SK-N-SH (cell line): ENCODE measurements around the gene SSB. TPM values are rescaled to one million over a fixed set of nuclear protein-coding genes. Genes with fewer than 3 reads are reported as not detected.

Experiments used
- CTCF ChIA-PET: fragments of 300-600, 350-600 bp; formaldehyde crosslinking; extraction: SDS; loops from one replicate; lab custom pipeline; 2021; lab: Yijun Ruan, JAX
- POLR2A ChIA-PET: fragments of 350-600 bp; sonication (Branson Sonifier 250); formaldehyde crosslinking; extraction: SDS; loops from one replicate; lab custom pipeline; 2020; ENCODE audit warnings: antibody characterized with exemption, inconsistent platforms; lab: Yijun Ruan, JAX
- DNase-seq: peaks from one replicate; pipeline ENCODE4 v3.0.0; 2012
- H2AFZ ChIP-seq: fragments of 200-600 bp; sonication (generic); 2 replicates; pipeline ENCODE4 v1.8.1; 2016; ENCODE audit warnings: antibody characterized with exemption, mild to moderate bottlenecking, low read depth
- H3F3A ChIP-seq: fragments of 200-600 bp; sonication (generic); replicated peaks from 2 replicates; pipeline ENCODE3; 2016; ENCODE audit warnings: antibody characterized with exemption, mild to moderate bottlenecking; ENCODE audit not compliant: insufficient read depth
- H3K27ac ChIP-seq, 2 experiments: fragments of 200-500 bp in 1 of 2; fragments of 200-600 bp in 1 of 2; sonication (Bioruptor generic) in 1 of 2; sonication (generic), shearing (Covaris generic) in 1 of 2; 2 replicates each; pipeline versions ENCODE4 v1.5.1 to v1.6.1; 2014 to 2016; ENCODE audit warnings: low read depth in 2 of 2, inconsistent platforms in 1 of 2, low read length in 1 of 2, mild to moderate bottlenecking in 1 of 2, mixed read lengths in 1 of 2
- H3K27me3 ChIP-seq: fragments of 200-600 bp; sonication (generic), shearing (Covaris generic); 2 replicates; pipeline ENCODE4 v1.6.1; 2016; ENCODE audit warnings: mixed run types; ENCODE audit not compliant: insufficient read depth
- H3K36me3 ChIP-seq, 2 experiments: fragments of 200-500 bp in 1 of 2; fragments of 200-600 bp in 1 of 2; sonication (Bioruptor generic) in 1 of 2; sonication (generic) in 1 of 2; replicated peaks in 1 of 2; 2 replicates each; pipeline versions ENCODE3 to v1.5.1; 2014 to 2016; ENCODE audit warnings: low read length in 1 of 2, mild to moderate bottlenecking in 1 of 2; ENCODE audit not compliant: insufficient read depth in 2 of 2, control insufficient read depth in 1 of 2
- H3K4me1 ChIP-seq, 2 experiments: fragments of 200-500 bp in 1 of 2; fragments of 200-600 bp in 1 of 2; sonication (Bioruptor generic) in 1 of 2; sonication (generic), shearing (Covaris generic) in 1 of 2; 2 replicates each; pipeline versions ENCODE4 v1.5.1 to v1.6.1; 2014 to 2016; ENCODE audit warnings: low read depth in 1 of 2, low read length in 1 of 2, mixed run types in 1 of 2; ENCODE audit not compliant: insufficient read depth in 2 of 2, control insufficient read depth in 1 of 2
- H3K4me2 ChIP-seq: fragments of 200-600 bp; sonication (generic), shearing (Covaris generic); 2 replicates; pipeline ENCODE4 v1.6.1; 2017; ENCODE audit warnings: mixed run types
- H3K4me3 ChIP-seq, 2 experiments: fragments of 200-500 bp in 1 of 2; fragments of 200-600 bp in 1 of 2; sonication (Bioruptor generic) in 1 of 2; sonication (generic), shearing (Covaris generic) in 1 of 2; 2 replicates each; pipeline versions ENCODE4 v1.5.1 to v1.8.1; 2014 to 2016; ENCODE audit warnings: low read depth in 2 of 2, inconsistent platforms in 1 of 2, low read length in 1 of 2, mild to moderate bottlenecking in 1 of 2, mixed read lengths in 1 of 2, moderate library complexity in 1 of 2
- H3K79me2 ChIP-seq: fragments of 200-600 bp; sonication (generic); 2 replicates; pipeline ENCODE4 v1.8.1; 2017; ENCODE audit warnings: mild to moderate bottlenecking; ENCODE audit not compliant: insufficient read depth
- H3K9ac ChIP-seq: fragments of 200-600 bp; sonication (generic); 2 replicates; pipeline ENCODE4 v1.6.1; 2017; ENCODE audit warnings: mixed run types
- H3K9me2 ChIP-seq: fragments of 200-600 bp; sonication (generic); 2 replicates; pipeline ENCODE4 v1.6.1; 2017; ENCODE audit warnings: mixed run types
- H3K9me3 ChIP-seq: fragments of 200-600 bp; sonication (generic); 2 replicates; pipeline ENCODE4 v1.6.1; 2017; ENCODE audit warnings: mixed run types, mild to moderate bottlenecking, moderate library complexity
- H4K20me1 ChIP-seq: fragments of 200-600 bp; sonication (generic); 2 replicates; pipeline ENCODE4 v1.6.1; 2017; ENCODE audit warnings: mild to moderate bottlenecking, mixed run types; ENCODE audit not compliant: insufficient read depth
- CTCF ChIP-seq: fragments of 200-600 bp; sonication (generic); IDR thresholded peaks from 2 replicates; pipeline ENCODE4 v1.6.1; 2017; ENCODE audit warnings: antibody characterized with exemption, mild to moderate bottlenecking, moderate library complexity
- GATA2 ChIP-seq: sonication (generic); formaldehyde crosslinking; IDR thresholded peaks from 2 replicates; pipeline ENCODE4 v1.5.0; 2020; ENCODE audit warnings: mild to moderate bottlenecking, missing genetic modification reagents
- MXI1 ChIP-seq: IDR thresholded peaks from 2 replicates; pipeline ENCODE4 v1.6.1; 2012; ENCODE audit warnings: mild to moderate bottlenecking, low read depth, low read length, improper control_type of control experiment
- NFIC ChIP-seq: IDR thresholded peaks from 2 replicates; pipeline ENCODE4 v1.4.0; 2012; ENCODE audit warnings: borderline replicate concordance
- NRF1 ChIP-seq: IDR thresholded peaks from 2 replicates; pipeline ENCODE4 v1.6.1; 2012; ENCODE audit warnings: low read depth, mild to moderate bottlenecking, low read length
- RCOR1 ChIP-seq: fragments of 150-350 bp; IDR thresholded peaks from 2 replicates; pipeline ENCODE4 v1.6.1; 2017; ENCODE audit warnings: antibody characterized with exemption, low read length
- RXRA ChIP-seq: IDR thresholded peaks from 2 replicates; pipeline ENCODE4 v1.4.0; 2012; ENCODE audit warnings: low read depth, mild to moderate bottlenecking, borderline replicate concordance
- ZBTB33 ChIP-seq: IDR thresholded peaks from 2 replicates; pipeline ENCODE4 v1.4.0; 2012; ENCODE audit warnings: low read depth, borderline replicate concordance
- WGBS: methylation state at CpG from one replicate; pipeline ENCODE4 v1.1.6; 2017; ENCODE audit warnings: low lambda C conversion rate; 5-methylcytosine and 5-hydroxymethylcytosine counted together
- polyA plus RNA-seq, 3 experiments: library from polyadenylated mRNA; depleted of rRNA; stranded (reverse); fragments of >200 nt; gene quantifications; 2 replicates each; pipeline ENCODE4 v1.2.3, GENCODE V29; 2012

SSB gene
- polyA plus RNA-seq, 1 of the 3 experiments (the other 2 are of a cell fraction) = 60.8 TPM

DNA sequence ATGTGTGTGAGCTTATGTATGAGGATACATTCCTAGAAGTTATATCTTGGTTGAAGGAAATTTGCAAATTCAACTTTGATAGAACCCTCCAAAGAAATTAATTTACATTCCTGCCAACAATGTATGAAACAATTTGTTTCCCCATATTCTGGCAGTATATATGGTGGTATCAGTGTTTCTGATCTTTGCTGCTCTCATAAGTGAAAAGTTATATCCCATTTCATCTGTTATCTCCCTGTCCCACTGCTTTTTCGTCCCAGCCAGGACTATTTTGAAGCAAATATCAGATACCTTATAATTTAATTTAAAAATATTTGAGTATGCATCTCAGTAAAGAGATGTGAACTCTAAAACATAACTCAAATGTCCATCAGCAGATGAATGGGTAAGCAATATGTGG is 35.7 kb downstream of the SSB start:
- H3K4me3 ChIP-seq = no peak overlapping the region
- no peaks in the 10 kb centered on the region for H3K9me3 ChIP-seq
- peaks cover 0 to 3% of the 10 kb centered on the region in 2 experiments for H3K36me3 ChIP-seq
- H3K27me3 ChIP-seq = no peaks in the 10 kb centered on the region
- H3K27ac ChIP-seq = no peak overlapping the region
- H3K4me2 ChIP-seq = no peak overlapping the region
- no peak overlapping the region for H2AFZ ChIP-seq
- H3K9ac ChIP-seq = no peak overlapping the region
- H3K9me2 ChIP-seq = no peaks in the 10 kb centered on the region
- no peaks in the 10 kb centered on the region for H3F3A ChIP-seq
- peaks cover 98% of the 10 kb centered on the region for H3K79me2 ChIP-seq
- TF ChIP-seq CTCF (no peak), GATA2 (CRISPR knock-in tag) (0 out of 2 replicates have a peak, but pooled peaks have one; percentile 16), ZBTB33 (no peak), RCOR1 (peak; percentile 16; the same call in 1 of the 2 replicates)
- H3K4me1 ChIP-seq = peaks cover 0 to 11% of the 10 kb centered on the region in 2 experiments; a peak in 2 of 4 replicates
- CTCF ChIA-PET = interaction anchor here (0.9 to 1.9 kb wide), 2 partner anchors 10 to 97 kb away, joined by 4 to 12 read pairs; partner anchors contain the start of gene METTL5
- 41% methylated on average over 1 of the region's 1 CpG for WGBS
- POLR2A ChIA-PET = no interaction called here
- DNase-seq = peak; percentile 30
- peaks cover 39% of the 10 kb centered on the region for H4K20me1 ChIP-seq

DNA sequence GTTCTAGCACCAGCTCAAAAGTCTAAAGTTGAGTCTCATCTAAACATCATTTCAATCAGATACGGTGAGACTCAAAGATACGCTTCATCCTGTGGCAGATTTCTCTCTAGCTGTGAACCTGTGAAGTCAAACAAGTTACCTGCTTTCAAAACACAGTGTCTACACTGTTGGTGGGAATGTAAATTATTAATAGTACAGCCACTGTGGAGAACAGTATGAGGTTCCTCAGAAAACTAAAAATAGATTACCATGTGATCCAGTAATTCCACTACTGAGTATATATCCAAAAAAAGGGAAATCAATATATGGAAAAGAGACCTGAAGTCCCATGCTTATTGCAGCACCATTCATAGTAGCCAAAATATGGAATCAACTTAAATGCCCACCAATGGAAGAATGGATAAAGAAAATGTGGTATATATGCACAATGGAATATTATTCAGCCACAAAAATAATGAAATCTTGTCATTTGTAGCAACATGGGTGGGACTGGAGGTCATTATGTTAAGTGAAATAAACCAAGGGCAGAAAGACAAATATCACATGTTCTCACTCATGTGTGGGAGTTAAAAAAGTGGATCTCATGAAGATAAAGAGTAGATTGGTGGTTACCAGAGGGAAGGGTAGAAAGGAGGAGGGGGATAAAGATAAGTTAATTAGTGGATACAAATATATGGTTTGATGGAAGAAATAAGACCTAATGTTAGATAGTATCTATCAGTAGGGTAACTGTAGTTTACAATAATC is 40.2 kb downstream of the SSB start:
- Histone ChIP-seq H3K9me3 (no peaks in the 10 kb centered on the region), H3F3A (no peaks in the 10 kb centered on the region), H4K20me1 (peaks cover 18% of the 10 kb centered on the region), H3K79me2 (peaks cover 68% of the 10 kb centered on the region), H3K9me2 (no peaks in the 10 kb centered on the region), H2AFZ (no peak overlapping the region), H3K27ac (no peak overlapping the region), H3K36me3 (no peaks in the 10 kb centered on the region), H3K4me3 (no peak overlapping the region), H3K9ac (no peak overlapping the region), H3K4me1 (peaks cover 0 to 7% of the 10 kb centered on the region in 2 experiments; a peak in 2 of 4 replicates), H3K4me2 (no peak overlapping the region), H3K27me3 (no peaks in the 10 kb centered on the region)
- TF ChIP-seq NRF1 = no peak
- no peak for TF ChIP-seq RXRA
- no peak for TF ChIP-seq MXI1
- no peak for TF ChIP-seq NFIC
- 98% methylated on average over 2 of the region's 2 CpGs for WGBS
- ChIA-PET POLR2A (no interaction called here), CTCF (interaction anchor here (0.7 kb wide), 1 partner anchor 14 kb away, joined by 4 read pairs; no protein-coding TSS in a partner anchor)
- no peak for DNase-seq
